Trophoblast cell (in vitro differentiated cells and primary cell): ENCODE measurements around the gene PRDM16.

Experiments
- DNase-seq, 2 donors: peaks; one replicate each; pipeline ENCODE4 v3.0.0-alpha.2; 2016
- H2AFZ ChIP-seq: 2 replicates; pipeline ENCODE4 v1.6.1; 2013; ENCODE audit warnings: low read length, moderate library complexity, mild to moderate bottlenecking; ENCODE audit not compliant: insufficient read depth, poor library complexity
- H2AK5ac ChIP-seq: 2 replicates; pipeline ENCODE4 v1.6.1; 2013; ENCODE audit warnings: mild to moderate bottlenecking, low read length
- H2BK120ac ChIP-seq: 2 replicates; pipeline ENCODE4 v1.6.1; 2013; ENCODE audit warnings: low read length, mild to moderate bottlenecking, moderate library complexity; ENCODE audit not compliant: insufficient read depth, poor library complexity
- H2BK12ac ChIP-seq: 2 replicates; pipeline ENCODE4 v1.6.1; 2013; ENCODE audit warnings: mild to moderate bottlenecking, low read length, moderate library complexity
- H2BK5ac ChIP-seq: 2 replicates; pipeline ENCODE4 v1.6.1; 2013; ENCODE audit warnings: low read length, low read depth, moderate library complexity, mild to moderate bottlenecking; ENCODE audit not compliant: poor library complexity
- H3K14ac ChIP-seq: 2 replicates; pipeline ENCODE4 v1.6.1; 2013; ENCODE audit warnings: mild to moderate bottlenecking, low read length
- H3K18ac ChIP-seq: 2 replicates; pipeline ENCODE4 v1.6.1; 2013; ENCODE audit warnings: mild to moderate bottlenecking, low read length
- H3K23ac ChIP-seq: 2 replicates; pipeline ENCODE4 v1.6.1; 2013; ENCODE audit warnings: low read length
- H3K27ac ChIP-seq: 2 replicates; pipeline ENCODE4 v1.5.1; 2013; ENCODE audit warnings: low read depth, mild to moderate bottlenecking, inconsistent platforms, low read length, moderate library complexity
- H3K27me3 ChIP-seq: 2 replicates; pipeline ENCODE4 v1.6.1; 2013; ENCODE audit warnings: inconsistent platforms, mild to moderate bottlenecking, low read length, moderate library complexity; ENCODE audit not compliant: insufficient read depth
- H3K36me3 ChIP-seq, 2 experiments: 1 replicate in 1 of 2; 2 replicates in 1 of 2; pipeline ENCODE4 v1.6.1; 2013; ENCODE audit warnings: low read length in 2 of 2, mild to moderate bottlenecking in 2 of 2, moderate library complexity in 1 of 2; ENCODE audit not compliant: insufficient read depth in 2 of 2, control insufficient read depth in 1 of 2
- H3K4ac ChIP-seq: 2 replicates; pipeline ENCODE4 v1.6.1; 2013; ENCODE audit warnings: low read depth, mild to moderate bottlenecking, low read length, moderate library complexity
- H3K4me1 ChIP-seq, 2 experiments: 1 replicate in 1 of 2; 2 replicates in 1 of 2; pipeline ENCODE4 v1.6.1; 2013; ENCODE audit warnings: low read length in 2 of 2, mild to moderate bottlenecking in 2 of 2, moderate library complexity in 1 of 2; ENCODE audit not compliant: insufficient read depth in 2 of 2, control insufficient read depth in 1 of 2
- H3K4me2 ChIP-seq: 2 replicates; pipeline ENCODE4 v1.6.1; 2013; ENCODE audit warnings: inconsistent platforms, mild to moderate bottlenecking, low read length, moderate library complexity
- H3K4me3 ChIP-seq: 2 replicates; pipeline ENCODE4 v1.5.1; 2013; ENCODE audit warnings: mild to moderate bottlenecking, low read depth, low read length, inconsistent platforms
- H3K79me1 ChIP-seq: one replicate; pipeline ENCODE4 v1.6.1; 2013; ENCODE audit warnings: low read length
- H3K79me2 ChIP-seq: 2 replicates; pipeline ENCODE4 v1.6.1; 2013; ENCODE audit warnings: low read length, mild to moderate bottlenecking; ENCODE audit not compliant: control insufficient read depth, insufficient read depth, poor library complexity
- H3K9ac ChIP-seq: 2 replicates; pipeline ENCODE4 v1.6.1; 2013; ENCODE audit warnings: mild to moderate bottlenecking, low read length
- H3K9me3 ChIP-seq: 2 replicates; pipeline ENCODE4 v1.6.1; 2013; ENCODE audit warnings: low read depth, mild to moderate bottlenecking, control low read depth, inconsistent platforms, low read length; ENCODE audit not compliant: insufficient read depth
- H4K12ac ChIP-seq: 2 replicates; pipeline ENCODE4 v1.6.1; 2013; ENCODE audit warnings: low read depth, mild to moderate bottlenecking, low read length, moderate library complexity
- H4K8ac ChIP-seq: 2 replicates; pipeline ENCODE4 v1.6.1; 2013; ENCODE audit warnings: low read depth, mild to moderate bottlenecking, low read length, moderate library complexity
- H4K91ac ChIP-seq: one replicate; pipeline ENCODE4 v1.6.1; 2013; ENCODE audit warnings: low read depth, mild to moderate bottlenecking, low read length, moderate library complexity
- WGBS: extraction: QIAGEN DNeasy Blood & Tissue Kit; methylation state at CpG from one replicate; pipeline ENCODE4 v1.1.7; 2013; ENCODE audit warnings: missing lambda C conversion rate; ENCODE audit not compliant: insufficient read length, insufficient coverage; ENCODE audit errors: extremely low coverage; 5-methylcytosine and 5-hydroxymethylcytosine counted together

PRDM16 gene

DNA sequence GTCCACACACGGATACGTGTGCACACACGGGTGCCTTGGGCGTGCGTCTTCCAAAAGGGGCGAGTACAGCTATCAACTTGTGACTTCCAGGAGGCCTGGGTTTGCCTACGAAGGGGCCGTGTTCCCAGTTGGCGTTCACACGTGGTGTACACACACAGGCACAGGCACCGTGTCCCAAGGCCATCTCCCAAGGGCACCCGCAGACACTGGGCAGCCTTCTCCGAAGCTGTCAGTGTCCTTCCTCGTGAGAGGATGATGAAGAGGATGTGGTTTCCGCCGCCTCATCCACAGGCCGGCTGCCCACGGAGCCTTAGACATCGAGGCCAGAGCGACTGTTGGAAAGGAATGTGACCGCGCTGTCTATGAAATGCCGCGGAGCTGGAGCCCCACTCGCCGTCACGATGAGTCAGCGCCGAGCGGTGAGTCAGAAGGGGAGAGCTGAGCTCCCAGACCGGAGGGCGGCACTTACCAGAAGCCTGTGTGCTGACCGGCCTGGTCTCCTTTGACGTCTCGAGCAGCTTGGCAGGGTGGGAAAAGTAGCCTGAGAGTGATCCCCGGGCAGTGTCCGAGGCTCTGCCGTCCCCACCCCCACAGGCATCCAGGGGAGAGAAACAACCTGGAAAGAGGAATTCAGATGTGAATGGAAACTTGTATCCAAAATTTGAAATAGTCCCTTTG, 244.0 kb downstream of the PRDM16 start:
- no peak overlapping the region for H3K4ac ChIP-seq
- peaks cover 18% of the 10 kb centered on the region for H3K79me1 ChIP-seq
- H4K12ac ChIP-seq, result no peak overlapping the region
- peak overlapping the region; percentile 0 for H3K14ac ChIP-seq
- no CpG with 5 or more reads among the region's 38 CpGs for WGBS
- H2BK5ac ChIP-seq, result peak overlapping the region; percentile 69
- no peaks in the 10 kb centered on the region for H3K36me3 ChIP-seq
- peak overlapping the region; percentile 56 for H3K4me2 ChIP-seq
- H3K9ac ChIP-seq, result no peak overlapping the region
- no peak overlapping the region for H3K4me3 ChIP-seq
- H2AK5ac ChIP-seq, result peak overlapping the region; percentile 0
- H3K23ac ChIP-seq, result no peak overlapping the region
- H4K8ac ChIP-seq, result peak overlapping the region; percentile 70
- H2BK12ac ChIP-seq, result peak overlapping the region; percentile 42
- peak overlapping the region; percentile 63 for H2BK120ac ChIP-seq
- H3K4me1 ChIP-seq, result peaks cover 14 to 29% of the 10 kb centered on the region in 2 experiments
- peak overlapping the region; percentile 41 for H2AFZ ChIP-seq
- no peaks in the 10 kb centered on the region for H3K79me2 ChIP-seq
- H3K27me3 ChIP-seq, result no peaks in the 10 kb centered on the region
- H4K91ac ChIP-seq, result peak overlapping the region; percentile 81
- H3K18ac ChIP-seq, result peak overlapping the region; percentile 0
- peaks cover 4% of the 10 kb centered on the region for H3K9me3 ChIP-seq
- peak; percentile 48 to 64 for DNase-seq
- H3K27ac ChIP-seq, result peak overlapping the region; percentile 95

- H2AK5ac ChIP-seq, result no peak overlapping the region
- peak overlapping the region; percentile 95 for H3K27ac ChIP-seq
Measured at GRCh38 chr1:3313576-3313950, 244.6 kb downstream of the PRDM16 start.

DNA sequence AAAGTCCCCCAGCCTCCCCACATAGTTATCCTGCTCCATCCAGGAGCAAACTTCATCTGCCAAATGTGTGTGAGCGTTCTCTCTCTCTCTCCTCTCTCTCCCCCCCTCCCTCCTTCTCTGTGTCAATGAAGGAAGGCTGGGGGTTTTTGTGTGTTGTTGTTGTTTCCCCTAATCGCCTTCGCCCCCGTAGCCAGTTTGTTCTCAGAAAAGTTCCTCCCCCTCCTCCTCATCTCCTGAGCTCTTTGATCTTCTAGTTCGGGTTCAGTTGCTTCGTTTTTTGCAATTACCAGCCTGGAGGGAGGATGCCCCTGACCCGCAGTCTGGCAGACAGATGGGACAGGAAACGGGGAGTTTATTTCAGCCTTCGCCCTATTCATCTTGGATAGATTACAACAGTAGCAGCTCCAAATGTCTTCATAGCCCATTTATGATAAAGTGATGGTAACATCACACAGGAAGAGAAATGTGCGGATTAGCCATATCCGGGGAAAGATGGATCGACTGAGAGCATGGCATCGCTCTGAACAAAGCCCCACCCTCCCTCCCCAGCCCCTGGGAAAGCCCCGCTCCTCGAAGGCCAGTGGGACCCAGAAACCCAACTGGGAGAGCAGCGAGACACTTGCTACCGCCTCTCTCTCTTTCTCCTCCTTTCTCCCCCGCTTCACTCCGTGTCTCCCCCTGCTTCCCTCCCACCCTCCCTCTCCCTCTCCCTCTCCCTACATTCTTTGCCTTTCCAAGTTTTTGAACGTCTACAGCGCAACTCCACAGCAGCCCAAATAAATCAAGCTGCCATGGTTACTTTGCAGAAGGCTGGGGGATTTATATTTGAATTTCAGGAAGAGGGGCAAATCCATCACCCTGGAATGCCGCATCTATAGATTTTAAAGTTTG, 245.7 kb downstream of the PRDM16 start:
- peak overlapping the region; percentile 81 for H4K91ac ChIP-seq
- no peaks in the 10 kb centered on the region for H3K27me3 ChIP-seq
- H3K79me2 ChIP-seq, result no peaks in the 10 kb centered on the region
- DNase-seq, result no peak
- peak overlapping the region; percentile 69 for H2BK5ac ChIP-seq
- H3K9me3 ChIP-seq, result peaks cover 4% of the 10 kb centered on the region
- peaks cover 16 to 29% of the 10 kb centered on the region in 2 experiments for H3K4me1 ChIP-seq
- H3K4ac ChIP-seq, result no peak overlapping the region
- no peak overlapping the region for H3K23ac ChIP-seq
- no peak overlapping the region for H4K8ac ChIP-seq
- no peak overlapping the region for H4K12ac ChIP-seq
- peak overlapping the region; percentile 77 for H2BK120ac ChIP-seq
- no peaks in the 10 kb centered on the region for H3K36me3 ChIP-seq
- no peak overlapping the region for H2AFZ ChIP-seq
- no CpG with 5 or more reads among the region's 22 CpGs for WGBS
- peak overlapping the region; percentile 90 for H2BK12ac ChIP-seq
- H3K79me1 ChIP-seq, result peaks cover 20% of the 10 kb centered on the region
- H3K14ac ChIP-seq, result peak overlapping the region; percentile 69
- no peak overlapping the region for H3K4me2 ChIP-seq
- H3K18ac ChIP-seq, result no peak overlapping the region
- H3K4me3 ChIP-seq, result no peak overlapping the region
- no peak overlapping the region for H3K9ac ChIP-seq
- H3K27ac ChIP-seq, result peak overlapping the region; percentile 95
- no peak overlapping the region for H2AK5ac ChIP-seq

More at GRCh38 chr1:3313576-3313950, 244.6 kb downstream of the PRDM16 start:
- no peak overlapping the region for H3K4ac ChIP-seq
- H3K4me1 ChIP-seq, result peaks cover 14 to 29% of the 10 kb centered on the region in 2 experiments
- H4K8ac ChIP-seq, result peak overlapping the region; percentile 70
- H3K27me3 ChIP-seq, result no peaks in the 10 kb centered on the region
- H3K4me2 ChIP-seq, result peak overlapping the region; percentile 56
- no peak overlapping the region for H3K9ac ChIP-seq
- no CpG with 5 or more reads among the region's 22 CpGs for WGBS
- H4K91ac ChIP-seq, result peak overlapping the region; percentile 81
- peaks cover 18% of the 10 kb centered on the region for H3K79me1 ChIP-seq
- peak overlapping the region; percentile 41 for H2AFZ ChIP-seq
- DNase-seq, result no peak
- peak overlapping the region; percentile 69 for H2BK5ac ChIP-seq
- no peak overlapping the region for H3K23ac ChIP-seq
- no peaks in the 10 kb centered on the region for H3K36me3 ChIP-seq
- no peak overlapping the region for H3K14ac ChIP-seq
- H3K79me2 ChIP-seq, result no peaks in the 10 kb centered on the region
- H3K9me3 ChIP-seq, result peaks cover 4% of the 10 kb centered on the region
- no peak overlapping the region for H4K12ac ChIP-seq
- H3K4me3 ChIP-seq, result no peak overlapping the region
- H2BK120ac ChIP-seq, result peak overlapping the region; percentile 63
- no peak overlapping the region for H3K18ac ChIP-seq
- peak overlapping the region; percentile 36 for H2BK12ac ChIP-seq

DNA sequence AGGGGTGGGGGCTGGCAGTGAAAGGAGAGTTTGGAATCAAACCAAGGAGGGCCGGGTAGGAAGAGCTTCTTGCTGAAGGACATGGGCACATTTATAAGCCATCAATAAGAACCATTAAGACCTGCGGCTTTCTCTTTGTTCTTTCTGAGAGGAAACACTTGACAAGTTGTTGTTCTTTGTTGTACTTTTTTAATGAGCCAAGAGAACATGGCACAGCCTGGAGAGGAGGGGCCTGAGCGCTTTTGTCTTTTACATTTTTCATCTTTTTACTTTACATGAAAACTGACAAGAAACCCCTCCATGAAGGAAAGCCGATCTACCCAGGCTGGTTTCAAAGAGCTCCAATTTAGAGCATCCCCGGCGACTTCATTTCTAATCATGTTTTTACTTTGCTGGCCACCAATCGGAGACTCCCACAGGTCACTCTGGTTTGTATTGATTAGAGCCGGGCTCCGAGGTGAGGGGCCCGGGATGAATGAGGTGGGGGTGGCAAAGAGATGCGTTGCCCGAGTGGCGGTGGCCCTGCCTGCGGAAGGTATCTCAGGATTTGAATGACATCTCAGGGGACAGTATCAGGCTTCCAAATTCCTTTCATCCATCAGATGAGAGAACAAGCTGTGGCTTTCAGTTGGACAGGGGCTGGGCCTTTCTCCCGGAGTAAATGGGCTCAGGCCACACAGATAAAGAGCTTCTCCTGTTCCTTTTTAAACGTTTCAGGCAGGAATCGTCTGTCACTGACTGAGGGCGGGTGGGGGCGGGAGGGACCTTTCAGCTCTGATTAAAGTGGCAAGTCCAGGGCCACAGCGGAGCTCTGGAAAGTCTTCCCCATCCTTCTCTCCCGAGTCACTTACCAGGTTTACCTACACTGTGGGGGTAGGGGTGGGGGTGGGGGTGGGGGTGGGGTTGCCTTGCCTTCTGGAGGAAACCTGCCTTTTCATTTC, 246.7 kb downstream of the PRDM16 start:
- Histone ChIP-seq H2BK5ac (no peak overlapping the region), H3K4me2 (no peak overlapping the region), H3K79me1 (peaks cover 20% of the 10 kb centered on the region), H4K8ac (no peak overlapping the region), H2BK120ac (no peak overlapping the region), H3K4me3 (no peak overlapping the region), H2AFZ (no peak overlapping the region), H2AK5ac (no peak overlapping the region), H3K9ac (no peak overlapping the region), H3K4ac (no peak overlapping the region), H2BK12ac (no peak overlapping the region), H4K91ac (peak overlapping the region; percentile 4), H3K4me1 (peaks cover 16 to 29% of the 10 kb centered on the region in 2 experiments), H3K36me3 (no peaks in the 10 kb centered on the region), H4K12ac (no peak overlapping the region), H3K27me3 (no peaks in the 10 kb centered on the region), H3K14ac (no peak overlapping the region), H3K27ac (no peak overlapping the region), H3K9me3 (peaks cover 2% of the 10 kb centered on the region), H3K23ac (no peak overlapping the region), H3K79me2 (no peaks in the 10 kb centered on the region), H3K18ac (no peak overlapping the region)
- no CpG with 5 or more reads among the region's 21 CpGs for WGBS
- no peak for DNase-seq
